Endodermal cell (in vitro differentiated cells): Measurements from ENCODE around the gene TESPA1. TPM values are rescaled to one million over a fixed set of nuclear protein-coding genes. Genes with fewer than 3 reads are reported as not detected.

ENCODE experiments used
- DNase-seq: peaks from one replicate; pipeline ENCODE4 v3.0.0-alpha.2; 2017
- H3K27ac ChIP-seq: 2 replicates; pipeline ENCODE4 v1.5.1; 2013; ENCODE audit warnings: mild to moderate bottlenecking, low read depth, low read length, moderate library complexity
- H3K27me3 ChIP-seq: 2 replicates; pipeline ENCODE4 v1.6.1; 2013; ENCODE audit warnings: mild to moderate bottlenecking, low read length, moderate library complexity; ENCODE audit not compliant: insufficient read depth, control insufficient read depth, poor library complexity, severe bottlenecking
- H3K36me3 ChIP-seq: 2 replicates; pipeline ENCODE4 v1.7.0; 2013; ENCODE audit warnings: mild to moderate bottlenecking, low read length, moderate library complexity; ENCODE audit not compliant: control insufficient read depth, insufficient read depth
- H3K4me1 ChIP-seq: one replicate; pipeline ENCODE4 v1.7.0; 2013; ENCODE audit warnings: low read length; ENCODE audit not compliant: control insufficient read depth, insufficient read depth
- H3K4me3 ChIP-seq: 2 replicates; pipeline ENCODE4 v1.5.1; 2013; ENCODE audit warnings: mild to moderate bottlenecking, low read length, moderate library complexity
- H3K9ac ChIP-seq: 2 replicates; pipeline ENCODE4 v1.6.1; 2013; ENCODE audit warnings: mild to moderate bottlenecking, low read length, moderate library complexity; ENCODE audit not compliant: poor library complexity, severe bottlenecking; ENCODE audit errors: extremely low read depth
- H3K9me3 ChIP-seq: 2 replicates; pipeline ENCODE4 v1.6.1; 2013; ENCODE audit warnings: mild to moderate bottlenecking, low read length, moderate library complexity; ENCODE audit not compliant: control insufficient read depth
- H3K27ac Mint-ChIP-seq: 2 replicates; pipeline ENCODE4 v1.8.0; 2020; ENCODE audit warnings: mixed read lengths
- H3K27me3 Mint-ChIP-seq: 2 replicates; pipeline ENCODE4 v1.8.0; 2021; ENCODE audit warnings: mild to moderate bottlenecking, mixed read lengths; ENCODE audit not compliant: insufficient read depth
- H3K36me3 Mint-ChIP-seq: 2 replicates; pipeline ENCODE4 v1.8.0; 2020; ENCODE audit warnings: low read depth, mixed read lengths
- H3K4me1 Mint-ChIP-seq: 2 replicates; pipeline ENCODE4 v1.8.0; 2020; ENCODE audit warnings: mixed read lengths
- H3K4me3 Mint-ChIP-seq: 2 replicates; pipeline ENCODE4 v1.8.0; 2020; ENCODE audit warnings: mild to moderate bottlenecking, moderate library complexity, mixed read lengths
- H3K9me3 Mint-ChIP-seq: 2 replicates; pipeline ENCODE4 v1.8.0; 2020; ENCODE audit warnings: mild to moderate bottlenecking, mixed read lengths
- CTCF ChIP-seq: fragments of 200-600 bp; sonication (generic); conservative IDR thresholded peaks from 2 replicates; pipeline ENCODE4 v1.5.0; 2021; ENCODE audit warnings: antibody characterized with exemption, mild to moderate bottlenecking
- WGBS, 2 experiments: methylation state at CpG; one replicate each; pipeline versions ENCODE4 v1.1.5 to v1.1.7; 2013; ENCODE audit warnings: missing lambda C conversion rate in 2 of 2, mixed read lengths in 1 of 2; ENCODE audit not compliant: insufficient coverage in 1 of 2, insufficient read length in 1 of 2; 5-methylcytosine and 5-hydroxymethylcytosine counted together
- total RNA-seq, 2 donors: library from RNA; stranded (reverse); fragmentation: NEBNext Ultra II Directional in 1 of 2; extraction: Animal tissue kit (Norgen Biotek cat#: 25700) in 1 of 2; gene quantifications; 2 replicates in 1 of 2; 3 replicates in 1 of 2; pipeline ENCODE4 v1.2.1, GENCODE V29; 2021

Gene TESPA1
- total RNA-seq, 2 donors from 2014 or later, result not detected

GRCh38 chr12:54983536-54984101 is 943 bp downstream of the TESPA1 start:
- TF ChIP-seq CTCF, result no peak
- Mint-ChIP-seq H3K36me3 (no peaks in the 10 kb centered on the region), H3K27ac (no peak overlapping the region), H3K27me3 (no peaks in the 10 kb centered on the region), H3K4me3 (no peak overlapping the region), H3K4me1 (no peaks in the 10 kb centered on the region), H3K9me3 (no peaks in the 10 kb centered on the region)
- Histone ChIP-seq H3K4me3 (no peak overlapping the region), H3K36me3 (no peaks in the 10 kb centered on the region), H3K27me3 (no peaks in the 10 kb centered on the region), H3K9ac (no peak overlapping the region), H3K4me1 (no peaks in the 10 kb centered on the region), H3K9me3 (no peaks in the 10 kb centered on the region), H3K27ac (no peak overlapping the region)
- WGBS, 2 experiments, result 87 to 94% methylated on average over 2 of the region's 2 CpGs
- no peak for DNase-seq

GRCh38 chr12:54981796-54982195 is 2.8 kb downstream of the TESPA1 start:
- H3K27me3 ChIP-seq, result no peaks in the 10 kb centered on the region
- Mint-ChIP-seq H3K27ac (no peak overlapping the region), H3K4me3 (no peak overlapping the region), H3K36me3 (no peaks in the 10 kb centered on the region), H3K4me1 (peaks cover 2% of the 10 kb centered on the region), H3K9me3 (no peaks in the 10 kb centered on the region), H3K27me3 (no peaks in the 10 kb centered on the region)
- H3K4me1 ChIP-seq, result no peaks in the 10 kb centered on the region
- no peak overlapping the region for H3K9ac ChIP-seq
- H3K36me3 ChIP-seq, result no peaks in the 10 kb centered on the region
- no peak overlapping the region for H3K4me3 ChIP-seq
- H3K27ac ChIP-seq, result no peak overlapping the region
- WGBS, 2 experiments, result 96% methylated on average over 2 of the region's 2 CpGs; no CpG with 5 or more reads in 1 of the 2 experiments
- TF ChIP-seq CTCF, result no peak
- DNase-seq, result no peak
- H3K9me3 ChIP-seq, result no peaks in the 10 kb centered on the region

GRCh38 chr12:54980341-54980740 is 4.2 kb downstream of the TESPA1 start:
- Histone ChIP-seq H3K27me3 (no peaks in the 10 kb centered on the region), H3K9me3 (no peaks in the 10 kb centered on the region), H3K4me3 (no peak overlapping the region), H3K4me1 (no peaks in the 10 kb centered on the region), H3K27ac (no peak overlapping the region), H3K9ac (no peak overlapping the region), H3K36me3 (no peaks in the 10 kb centered on the region)
- WGBS, 2 experiments, result 90 to 94% methylated on average over 2 to 5 of the region's 5 CpGs
- Mint-ChIP-seq H3K4me3 (no peak overlapping the region), H3K36me3 (no peaks in the 10 kb centered on the region), H3K27ac (no peak overlapping the region), H3K9me3 (no peaks in the 10 kb centered on the region), H3K4me1 (peaks cover 10% of the 10 kb centered on the region), H3K27me3 (no peaks in the 10 kb centered on the region)
- no peak for TF ChIP-seq CTCF
- no peak for DNase-seq
